ENCODE measurements around the gene CYP2A7.
"Not testable (repeated sequence)": the region's sequence is repeated elsewhere in the genome, so short reads cannot be mapped to it uniquely, and the experiment has no call there.

GRCh38 chr19:40864739-40865496 lies 17.1 kb downstream of the CYP2A7 start:
- not testable (repeated sequence) for TF ChIP-seq ZFP30 (CRISPR knock-in tag; IDR thresholded peaks at IDR 0.05); GLIS3 (CRISPR knock-in tag; IDR thresholded peaks at IDR 0.05); TOX (CRISPR knock-in tag; IDR thresholded peaks at IDR 0.05; ENCODE audit: borderline replicate concordance); CREB5 (CRISPR knock-in tag; IDR thresholded peaks at IDR 0.05; ENCODE audit: low read depth); PPARA (CRISPR knock-in tag; IDR thresholded peaks at IDR 0.05; ENCODE audit: borderline replicate concordance); CSRNP3 (CRISPR knock-in tag; IDR thresholded peaks at IDR 0.05); PATZ1 (CRISPR knock-in tag; IDR thresholded peaks at IDR 0.05; ENCODE audit: borderline replicate concordance); ZFP3 (CRISPR knock-in tag; IDR thresholded peaks at IDR 0.05); SNAI2 (CRISPR knock-in tag; IDR thresholded peaks at IDR 0.05); CSDC2 (CRISPR knock-in tag; IDR thresholded peaks at IDR 0.05)

Data from SK-N-SH treated with all-trans-retinoic acid at 6 μM for 48 hours (cell line).